HS-27A (cell line): ENCODE data around the gene SETD5.

Experiments used
- DNase-seq: peaks from one replicate; pipeline ENCODE4 v3.0.0-alpha.2; 2012; ENCODE audit warnings: low read depth, missing footprints

SETD5 gene

GRCh38 chr3:9397332-9397905 lies at the start of gene SETD5:
Gene SETD5 (plus strand): TSS chr3:9397615. CDS start chr3:9428939, 31,324 bp downstream.
- DNase-seq: peak; percentile 87

- DNase-seq: no peak
Observed at GRCh38 chr3:9347887-9348286, 49.5 kb upstream of the SETD5 start.

- DNase-seq: peak; percentile 54
Observed at GRCh38 chr3:9349321-9350117, 47.9 kb upstream of the SETD5 start.

GRCh38 chr3:9351709-9352126 lies 45.7 kb upstream of the SETD5 start:
- DNase-seq: no peak

GRCh38 chr3:9352917-9353752 lies 44.3 kb upstream of the SETD5 start:
- DNase-seq: no peak

GRCh38 chr3:9361691-9362388 lies 35.6 kb upstream of the SETD5 start:
- no peak for DNase-seq

- peak; percentile 87 for DNase-seq
Observed at GRCh38 chr3:9362731-9363530, 34.5 kb upstream of the SETD5 start, which contains the start of gene THUMPD3. Gene THUMPD3 (plus strand): TSS chr3:9363054. CDS start chr3:9365069, 2,015 bp downstream.

- no peak for DNase-seq
Observed at GRCh38 chr3:9369508-9369907, 27.9 kb upstream of the SETD5 start.

GRCh38 chr3:9373465-9373864 lies 23.9 kb upstream of the SETD5 start:
- no peak for DNase-seq

GRCh38 chr3:9377981-9378380 lies 19.4 kb upstream of the SETD5 start:
- DNase-seq: no peak

GRCh38 chr3:9379327-9379726 lies 18.1 kb upstream of the SETD5 start:
- DNase-seq: no peak

- no peak for DNase-seq
Observed at GRCh38 chr3:9380014-9380413, 17.4 kb upstream of the SETD5 start.

GRCh38 chr3:9384141-9384828 lies 13.1 kb upstream of the SETD5 start:
- DNase-seq: no peak

GRCh38 chr3:9385187-9386077 lies 12.0 kb upstream of the SETD5 start:
- no peak for DNase-seq

- DNase-seq: no peak
Observed at GRCh38 chr3:9386078-9386459, 11.3 kb upstream of the SETD5 start.

- DNase-seq: no peak
Observed at GRCh38 chr3:9386501-9387321, 10.7 kb upstream of the SETD5 start.

- DNase-seq: no peak
Observed at GRCh38 chr3:9387322-9387655, 10.1 kb upstream of the SETD5 start.

- no peak for DNase-seq
Observed at GRCh38 chr3:9388142-9388541, 9.3 kb upstream of the SETD5 start.
